Upper lobe of left lung (tissue), 4 donors: ENCODE measurements around the gene LHX3.

Source experiments
- POLR2A ChIP-seq, 4 donors: fragments of 450-650 bp; IDR thresholded peaks; one replicate each; pipeline ENCODE4 v1.5.1; 2016 to 2017; ENCODE audit warnings: antibody characterized with exemption in 4 of 4, mild to moderate bottlenecking in 2 of 4
- POLR2AphosphoS5 ChIP-seq, 2 donors: sonication (generic); formaldehyde crosslinking; IDR thresholded peaks; one replicate each; pipeline ENCODE4 v1.5.1; 2017; ENCODE audit warnings: antibody characterized with exemption in 2 of 2
- TF ChIP-seq, protein P1 (sequence below), 6 experiments: fragments of 450-650 bp in 4 of 6; fragments of 200-600 bp in 2 of 6; sonication (generic) in 2 of 6; IDR thresholded peaks; one replicate each; pipeline ENCODE4 v1.5.1; 2016 to 2019; ENCODE audit warnings: antibody characterized with exemption in 6 of 6

DNA sequence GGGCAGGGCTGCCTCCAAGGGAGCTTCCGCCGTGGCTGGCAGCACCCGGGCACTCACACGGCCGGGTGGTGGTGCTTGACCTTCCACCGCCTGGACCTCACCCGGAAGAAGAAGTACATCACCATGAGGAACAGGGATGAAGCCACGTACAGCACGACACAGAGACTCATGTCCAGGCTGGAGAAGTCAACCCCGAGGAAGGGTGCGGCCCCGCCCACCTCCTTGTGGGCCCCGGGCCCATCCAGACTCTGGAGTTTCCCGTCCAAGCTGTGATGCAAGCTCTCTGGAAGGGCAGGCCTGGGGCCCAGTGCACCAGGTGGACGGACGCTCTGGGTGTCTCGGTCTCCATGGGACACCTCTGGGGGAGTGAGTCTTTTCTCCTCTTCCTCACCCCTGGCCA is 3.7 kb upstream of the LHX3 start:
- TF ChIP-seq, protein P1, sequence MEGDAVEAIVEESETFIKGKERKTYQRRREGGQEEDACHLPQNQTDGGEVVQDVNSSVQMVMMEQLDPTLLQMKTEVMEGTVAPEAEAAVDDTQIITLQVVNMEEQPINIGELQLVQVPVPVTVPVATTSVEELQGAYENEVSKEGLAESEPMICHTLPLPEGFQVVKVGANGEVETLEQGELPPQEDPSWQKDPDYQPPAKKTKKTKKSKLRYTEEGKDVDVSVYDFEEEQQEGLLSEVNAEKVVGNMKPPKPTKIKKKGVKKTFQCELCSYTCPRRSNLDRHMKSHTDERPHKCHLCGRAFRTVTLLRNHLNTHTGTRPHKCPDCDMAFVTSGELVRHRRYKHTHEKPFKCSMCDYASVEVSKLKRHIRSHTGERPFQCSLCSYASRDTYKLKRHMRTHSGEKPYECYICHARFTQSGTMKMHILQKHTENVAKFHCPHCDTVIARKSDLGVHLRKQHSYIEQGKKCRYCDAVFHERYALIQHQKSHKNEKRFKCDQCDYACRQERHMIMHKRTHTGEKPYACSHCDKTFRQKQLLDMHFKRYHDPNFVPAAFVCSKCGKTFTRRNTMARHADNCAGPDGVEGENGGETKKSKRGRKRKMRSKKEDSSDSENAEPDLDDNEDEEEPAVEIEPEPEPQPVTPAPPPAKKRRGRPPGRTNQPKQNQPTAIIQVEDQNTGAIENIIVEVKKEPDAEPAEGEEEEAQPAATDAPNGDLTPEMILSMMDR (IDR thresholded peaks at IDR 0.05), result no peak
- no peak for TF ChIP-seq POLR2AphosphoS5 (IDR thresholded peaks at IDR 0.05)
- TF ChIP-seq POLR2A (IDR thresholded peaks at IDR 0.05), result no peak
